CD4-positive, alpha-beta T cell treated with Interferon alpha-2 for 1 hour (primary cell): ENCODE results near the gene OBP2A.
"Not testable (repeated sequence)": the region's sequence is repeated elsewhere in the genome, so short reads cannot be mapped to it uniquely, and the experiment has no call there.

Experiments used
- DNase-seq, 2 donors: peaks; one replicate each; pipeline ENCODE4 v3.0.0-alpha.2; 2020 to 2022

OBP2A gene

GRCh38 chr9:135526730-135527571 lies 19.0 kb upstream of the OBP2A start:
- DNase-seq = no peak

GRCh38 chr9:135528842-135529435 lies 17.0 kb upstream of the OBP2A start:
- not testable (repeated sequence) for DNase-seq

GRCh38 chr9:135530146-135530545 lies 15.8 kb upstream of the OBP2A start:
- no peak for DNase-seq

GRCh38 chr9:135531096-135531495 lies 14.8 kb upstream of the OBP2A start:
- no peak for DNase-seq

DNA sequence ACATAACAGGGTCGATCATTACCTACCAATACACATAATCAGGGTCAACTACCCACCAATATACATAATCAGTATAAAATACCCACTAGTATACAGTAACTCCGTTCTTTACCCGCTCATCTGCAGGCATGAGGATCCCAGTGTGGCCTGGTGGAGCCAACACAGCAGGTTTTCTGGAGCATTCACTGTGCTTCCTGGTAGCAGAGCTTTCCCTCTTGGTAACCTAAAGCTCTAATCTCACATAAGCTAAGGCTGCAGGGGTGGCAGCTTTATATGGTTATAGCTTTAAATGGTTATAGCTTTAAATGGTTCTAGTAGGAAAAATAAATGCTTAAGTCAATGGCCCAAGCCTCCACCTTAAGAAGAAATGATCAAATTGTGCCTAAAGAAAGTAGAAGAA lies 12.8 kb upstream of the OBP2A start:
- no peak for DNase-seq

DNA sequence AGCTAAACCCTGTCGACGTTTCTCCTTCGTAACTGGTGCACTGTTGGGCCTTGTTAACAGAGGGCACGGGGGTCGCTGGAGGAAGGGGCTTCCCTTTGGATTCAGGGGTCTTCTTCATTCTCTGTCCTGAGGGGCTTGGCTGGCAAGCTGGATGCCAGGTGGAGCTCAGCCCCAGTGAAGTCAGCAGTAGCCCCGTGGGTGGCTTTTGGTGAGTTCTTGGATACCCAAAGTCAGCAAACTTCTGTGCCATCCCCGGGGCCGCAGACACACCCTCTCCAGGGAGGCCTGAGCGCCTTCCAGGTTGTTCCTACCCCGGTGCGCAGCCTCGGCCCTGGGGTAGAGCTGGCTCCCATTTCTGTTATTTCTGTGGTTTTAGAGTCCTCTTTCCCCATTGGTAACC lies 12.3 kb upstream of the OBP2A start:
- no peak for DNase-seq

DNA sequence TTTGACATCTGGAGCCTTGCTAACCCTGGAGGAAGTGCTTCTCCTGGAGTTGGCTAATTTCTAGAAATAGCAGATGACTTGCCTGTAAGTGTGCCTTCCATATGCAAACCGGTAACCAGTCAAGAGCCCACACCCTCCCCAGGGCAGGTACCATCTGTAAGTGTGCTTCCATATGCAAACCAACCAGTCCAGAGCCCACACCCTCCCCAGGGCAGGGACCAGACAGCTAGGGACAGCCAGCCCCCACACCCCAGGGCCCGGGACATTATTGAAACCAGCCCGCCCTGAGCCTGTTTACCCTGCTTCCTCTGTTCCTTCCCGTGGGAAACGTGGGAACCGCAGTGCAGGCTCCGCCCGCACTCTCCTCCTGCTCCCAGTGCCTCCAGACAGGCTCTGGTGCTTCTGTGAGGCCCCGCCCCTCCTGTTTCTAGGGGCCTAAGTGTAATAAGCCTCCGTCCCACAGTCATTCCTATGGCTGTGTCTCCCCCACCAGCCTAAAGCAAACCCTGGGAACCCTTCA lies 11.7 kb upstream of the OBP2A start:
- not testable (repeated sequence) for DNase-seq

DNA sequence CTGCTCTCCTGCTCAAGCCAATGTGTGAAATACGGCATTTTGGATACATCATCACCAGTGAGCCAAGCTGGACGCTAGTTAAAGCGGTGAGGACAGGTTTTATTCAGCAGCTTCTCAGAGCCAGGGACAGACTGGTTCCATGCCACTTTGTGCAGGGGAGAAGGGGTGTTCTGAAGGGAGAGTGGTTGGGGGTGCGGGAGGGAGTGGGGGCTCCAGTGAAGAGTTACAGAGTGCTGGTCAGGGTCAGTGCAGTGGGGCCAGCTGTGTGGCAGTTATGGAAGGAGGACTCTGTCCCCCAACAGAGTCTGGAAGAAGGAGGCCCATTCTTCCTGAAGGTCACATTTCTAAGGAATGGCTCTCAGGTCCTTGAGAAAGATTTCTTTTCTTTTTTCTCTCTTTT lies 11.1 kb upstream of the OBP2A start:
- DNase-seq = not testable (repeated sequence)

GRCh38 chr9:135535631-135536030 lies 10.3 kb upstream of the OBP2A start:
- DNase-seq = not testable (repeated sequence)

DNA sequence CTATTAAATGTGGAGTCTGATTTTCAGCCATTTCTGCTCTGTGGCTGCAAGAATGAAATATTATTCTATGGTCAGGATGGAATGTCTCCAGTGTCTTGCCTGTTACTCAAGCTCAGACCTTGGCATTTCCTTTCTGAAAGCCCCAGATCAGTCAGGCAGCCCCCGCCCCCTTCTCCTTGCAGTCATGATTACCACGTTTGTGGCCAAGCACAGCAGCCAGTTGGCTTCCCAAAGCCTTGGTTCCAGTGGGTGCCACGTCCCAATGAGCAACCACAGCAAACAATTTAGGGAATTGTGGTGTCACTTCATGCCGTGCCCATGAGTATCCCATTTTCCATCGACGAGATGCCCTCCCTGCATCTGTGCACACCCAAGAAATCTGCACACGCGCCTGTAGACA lies 9.7 kb upstream of the OBP2A start:
- DNase-seq = no peak

DNA sequence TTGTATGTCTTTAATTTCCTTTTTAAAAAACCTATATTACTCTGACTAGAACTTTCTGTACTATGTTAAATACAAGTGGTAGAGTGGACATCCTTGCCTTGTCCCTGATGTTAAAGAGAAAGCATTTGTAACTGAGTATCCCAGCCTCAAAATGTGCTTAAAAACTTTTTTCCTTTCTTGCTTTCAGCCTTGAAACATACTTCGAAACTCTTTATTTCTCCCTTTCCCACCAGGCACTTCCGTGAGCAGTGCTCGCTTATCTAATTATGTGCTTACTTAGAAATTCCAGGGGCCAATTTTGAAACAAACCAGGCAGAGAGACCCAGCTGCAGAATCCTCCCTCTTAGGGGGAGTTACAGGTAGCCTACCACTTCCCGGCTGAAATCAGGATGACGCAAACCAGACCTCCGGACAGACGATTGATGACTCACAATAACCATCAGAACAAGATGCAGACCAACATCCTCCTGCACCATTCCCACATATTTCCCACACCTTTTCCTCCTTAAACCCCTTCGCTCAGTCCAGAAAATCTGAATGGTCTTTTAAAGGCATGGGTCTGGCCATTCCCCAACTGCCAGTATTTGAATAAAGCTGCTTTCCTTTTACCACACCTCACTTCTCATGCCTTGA lies 2.5 kb upstream of the OBP2A start:
- DNase-seq = not testable (repeated sequence)

DNA sequence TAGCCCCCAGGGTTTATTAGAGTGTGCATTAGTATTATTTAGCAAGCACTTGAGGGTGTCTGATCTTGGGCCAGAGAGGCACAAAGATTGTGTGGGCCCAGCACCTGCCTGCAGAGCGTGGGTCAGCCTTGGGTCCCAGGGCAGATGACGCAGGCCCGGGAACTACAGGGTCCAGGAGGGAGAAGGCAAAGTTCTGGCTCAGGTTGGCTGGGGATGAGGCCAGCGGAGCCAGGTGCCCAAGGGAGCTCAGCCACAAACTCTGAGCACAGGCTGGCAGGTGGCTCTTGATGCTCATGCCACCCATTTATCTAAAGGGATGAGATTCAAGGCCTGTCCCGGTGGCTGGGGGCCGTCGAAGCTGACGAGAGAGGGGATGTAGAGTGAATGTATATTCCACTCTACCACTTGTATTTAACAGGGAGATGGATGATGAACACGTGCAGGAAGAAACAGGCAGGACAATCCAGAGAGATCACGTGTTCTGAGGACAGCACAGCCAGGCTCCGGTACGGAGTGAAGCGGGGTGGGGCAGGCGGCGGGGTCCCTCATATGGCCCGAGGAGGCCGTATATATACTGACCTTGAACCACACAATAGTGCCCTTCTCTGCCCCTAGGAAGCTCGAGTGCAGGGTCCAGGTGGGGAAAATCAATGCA lies 818 bp upstream of the OBP2A start:
- no peak for DNase-seq

GRCh38 chr9:135546792-135547617 lies 1.1 kb downstream of the OBP2A start:
- DNase-seq = not testable (repeated sequence)

- DNase-seq = no peak
These were observed 2.1 kb downstream of the OBP2A start for GRCh38 chr9:135547756-135548736.

GRCh38 chr9:135549478-135550343 lies 3.8 kb downstream of the OBP2A start:
- DNase-seq = not testable (repeated sequence)

- no peak for DNase-seq
These were observed 4.5 kb downstream of the OBP2A start for GRCh38 chr9:135550344-135550918.

- DNase-seq = no peak
These were observed 5.1 kb downstream of the OBP2A start for GRCh38 chr9:135551031-135551430.

DNA sequence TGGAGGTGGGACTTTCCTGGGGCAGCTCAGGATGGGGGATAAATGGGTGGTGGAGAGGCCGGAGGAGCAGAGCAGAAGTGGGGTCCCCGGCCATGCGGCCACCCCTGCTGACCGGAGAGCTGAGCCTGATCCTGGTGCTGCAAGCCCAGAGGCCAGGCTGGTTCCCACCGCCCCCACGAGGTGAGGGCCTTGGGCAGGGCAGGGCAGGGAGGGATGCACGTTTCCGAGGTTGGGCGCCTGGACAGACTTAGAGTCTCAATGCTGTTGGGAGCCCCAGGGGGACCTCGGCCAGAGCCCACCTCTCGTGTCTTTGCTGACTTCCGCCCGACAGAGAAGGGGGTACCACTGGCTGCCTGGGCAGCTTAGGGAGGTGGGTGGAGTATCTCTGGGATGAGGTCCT lies 5.5 kb downstream of the OBP2A start:
- DNase-seq = no peak

DNA sequence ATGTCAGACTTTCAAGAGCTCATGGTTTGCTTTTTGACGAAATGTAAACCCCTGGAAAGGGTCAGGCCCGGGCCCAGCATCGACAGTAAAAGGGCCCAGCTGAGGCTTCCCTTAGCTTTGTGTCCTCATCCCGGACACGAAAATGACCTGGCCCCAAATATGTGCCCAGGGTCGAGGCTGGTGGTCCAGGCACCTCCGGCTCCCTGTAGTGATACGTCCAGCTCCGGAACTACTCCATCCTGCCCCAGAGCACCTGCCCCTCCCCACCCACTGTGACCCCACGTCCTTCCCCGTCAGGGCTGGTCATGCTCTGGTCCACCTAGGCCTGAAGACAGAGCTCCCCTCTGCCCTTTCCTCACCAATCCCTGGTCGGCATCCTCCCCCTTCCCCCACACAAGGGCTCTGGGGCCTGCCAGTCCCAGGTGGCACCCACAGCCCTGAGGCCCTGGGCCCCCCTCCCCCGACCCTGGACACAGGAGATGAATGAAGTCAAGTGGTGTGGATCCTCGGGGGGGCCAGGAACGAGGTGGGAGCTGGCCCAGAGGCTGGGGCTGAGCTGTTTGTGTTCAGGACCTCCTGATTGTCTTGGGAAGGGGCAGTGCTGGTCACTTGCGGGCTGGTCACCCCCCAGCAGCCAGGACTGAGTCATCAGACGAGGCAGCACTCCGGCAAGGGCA lies 6.2 kb downstream of the OBP2A start:
- DNase-seq = no peak
